Neural cell (in vitro differentiated cells): ENCODE data around the gene ARHGEF10L. TPM values are rescaled to one million over a fixed set of nuclear protein-coding genes. Genes with fewer than 3 reads are reported as not detected.
A peak's percentile ranks its signal among the peaks of the same experiment; 100 is the strongest.

Source experiments
- H2AFZ ChIP-seq: fragments of 200-600, 300-800 bp; sonication (generic), shearing (Covaris generic); 2 replicates; pipeline ENCODE4 v1.6.0; 2014; ENCODE audit warnings: low read depth, mild to moderate bottlenecking, antibody characterized with exemption, low read length, moderate library complexity
- H3F3A ChIP-seq: fragments of 200-600 bp; shearing (Covaris generic); 2 replicates; pipeline ENCODE4 v1.6.1; 2016; ENCODE audit warnings: mild to moderate bottlenecking, moderate library complexity, mixed read lengths, antibody characterized with exemption, low read length; ENCODE audit not compliant: insufficient read depth, poor library complexity, severe bottlenecking
- H3K27ac ChIP-seq: fragments of 200-600, 300-800 bp; sonication (generic), shearing (Covaris generic); 2 replicates; pipeline ENCODE4 v1.5.1; 2014; ENCODE audit warnings: mild to moderate bottlenecking, low read length, moderate library complexity
- H3K27me3 ChIP-seq: fragments of 300-800, 200-600 bp; sonication (generic), shearing (Covaris generic); 2 replicates; pipeline ENCODE4 v1.6.0; 2014; ENCODE audit warnings: mild to moderate bottlenecking, low read depth, low read length, moderate library complexity; ENCODE audit not compliant: insufficient read depth
- H3K36me3 ChIP-seq: fragments of 300-800, 200-600 bp; sonication (generic), shearing (Covaris generic); 2 replicates; pipeline ENCODE4 v1.5.1; 2014; ENCODE audit warnings: mild to moderate bottlenecking, antibody characterized with exemption, low read length, moderate library complexity; ENCODE audit not compliant: insufficient read depth
- H3K4me2 ChIP-seq: fragments of 300-800, 200-600 bp; sonication (generic), shearing (Covaris generic); 2 replicates; pipeline ENCODE4 v1.6.0; 2014; ENCODE audit warnings: mild to moderate bottlenecking, low read length
- H3K4me3 ChIP-seq: fragments of 300-800, 200-600 bp; sonication (generic), shearing (Covaris generic); 2 replicates; pipeline ENCODE4 v1.5.1; 2014; ENCODE audit warnings: mild to moderate bottlenecking, low read length, moderate library complexity
- H3K79me2 ChIP-seq: fragments of 200-600 bp; shearing (Covaris generic); replicated peaks from 2 replicates; pipeline ENCODE4 v1.6.0; 2014; ENCODE audit warnings: mild to moderate bottlenecking, low read length, moderate library complexity; ENCODE audit not compliant: insufficient read depth
- H3K9ac ChIP-seq: fragments of 300-800, 200-600 bp; sonication (generic), shearing (Covaris generic); 2 replicates; pipeline ENCODE4 v1.6.1; 2016; ENCODE audit warnings: mild to moderate bottlenecking, low read length, mixed read lengths
- H3K9me2 ChIP-seq: fragments of 200-600 bp; shearing (Covaris generic); 2 replicates; pipeline ENCODE4 v1.6.1; 2016; ENCODE audit warnings: mild to moderate bottlenecking, low read length, mixed read lengths; ENCODE audit not compliant: insufficient read depth
- H3K9me3 ChIP-seq: fragments of 200-600, 300-800 bp; sonication (generic), shearing (Covaris generic); 2 replicates; pipeline ENCODE4 v1.6.1; 2016; ENCODE audit warnings: mild to moderate bottlenecking, mixed run types, low read length, moderate library complexity, mixed read lengths
- H4K20me1 ChIP-seq: fragments of 200-600 bp; shearing (Covaris generic); 2 replicates; pipeline ENCODE4 v1.6.1; 2016; ENCODE audit warnings: mild to moderate bottlenecking, mixed run types; ENCODE audit not compliant: insufficient read depth
- EP300 ChIP-seq: fragments of 450-650 bp; conservative IDR thresholded peaks from 2 replicates; pipeline ENCODE4 v1.6.1; 2014; ENCODE audit warnings: antibody characterized with exemption, mild to moderate bottlenecking, moderate library complexity; ENCODE audit not compliant: poor library complexity, severe bottlenecking
- EZH2 ChIP-seq: fragments of 200-600, 300-800 bp; shearing (Covaris generic), sonication (generic); IDR thresholded peaks from 2 replicates; pipeline ENCODE4 v1.6.1; 2014; ENCODE audit warnings: antibody characterized with exemption, low read length, borderline replicate concordance, mild to moderate bottlenecking; ENCODE audit not compliant: insufficient read depth, poor library complexity, severe bottlenecking
- MXI1 ChIP-seq: fragments of 450-650 bp; conservative IDR thresholded peaks from 2 replicates; pipeline ENCODE4 v1.6.1; 2014; ENCODE audit warnings: antibody characterized with exemption, mild to moderate bottlenecking; ENCODE audit not compliant: poor library complexity, severe bottlenecking
- POLR2AphosphoS5 ChIP-seq: IDR thresholded peaks from 2 replicates; pipeline ENCODE4 v1.6.1; 2012
- RAD21 ChIP-seq: fragments of 450-650 bp; conservative IDR thresholded peaks from 2 replicates; pipeline ENCODE4 v1.6.1; 2014; ENCODE audit warnings: antibody characterized with exemption, mild to moderate bottlenecking, moderate library complexity
- SMC3 ChIP-seq: fragments of 450-650 bp; conservative IDR thresholded peaks from 2 replicates; pipeline ENCODE4 v1.6.1; 2014; ENCODE audit warnings: antibody characterized with exemption, mild to moderate bottlenecking, moderate library complexity; ENCODE audit not compliant: poor library complexity
- TAF1 ChIP-seq: IDR thresholded peaks from 2 replicates; pipeline ENCODE4 v1.6.1; 2012; ENCODE audit warnings: low read depth
- polyA plus RNA-seq: library from polyadenylated mRNA; depleted of rRNA; stranded (reverse); fragments of >200 nt; gene quantifications from 2 replicates; pipeline ENCODE4 v1.2.3, GENCODE V29; 2014
- TF ChIP-seq, protein P1 (sequence below): fragments of 450-650 bp; IDR thresholded peaks from 2 replicates; pipeline ENCODE4 v1.5.1; 2014; ENCODE audit warnings: antibody characterized with exemption, mild to moderate bottlenecking, moderate library complexity; ENCODE audit not compliant: poor library complexity, severe bottlenecking
- TF ChIP-seq, protein P2 (sequence below): IDR thresholded peaks from 2 replicates; pipeline ENCODE4 v1.6.1; 2012; ENCODE audit warnings: borderline replicate concordance

Gene ARHGEF10L
- polyA plus RNA-seq, 1 donor from 2014 or later = 123 TPM

DNA sequence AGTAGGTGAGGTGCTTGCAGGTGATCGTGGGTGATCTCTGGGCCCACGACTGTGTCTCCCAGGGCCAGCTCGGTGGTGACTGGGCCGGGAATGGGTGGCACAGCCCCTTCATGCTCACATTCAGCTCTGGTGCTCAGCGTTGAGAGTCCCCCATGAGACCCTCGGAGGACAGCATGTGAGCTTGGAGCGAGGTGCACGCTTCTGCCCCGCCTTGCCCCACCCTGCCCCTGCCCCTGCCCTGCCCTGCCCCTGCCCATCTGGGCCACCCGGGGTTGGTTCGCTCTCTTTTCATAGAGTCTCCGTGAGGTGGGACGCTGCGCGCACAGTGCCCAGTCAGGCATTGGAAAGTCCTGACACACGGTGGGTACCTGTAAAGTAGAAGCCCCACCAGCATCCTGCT, 140.4 kb downstream of the ARHGEF10L start:
- TF ChIP-seq EZH2 (no peak), RAD21 (no peak), EP300 (no peak), SMC3 (no peak), POLR2AphosphoS5 (no peak), MXI1 (no peak)
- TF ChIP-seq, protein P1, sequence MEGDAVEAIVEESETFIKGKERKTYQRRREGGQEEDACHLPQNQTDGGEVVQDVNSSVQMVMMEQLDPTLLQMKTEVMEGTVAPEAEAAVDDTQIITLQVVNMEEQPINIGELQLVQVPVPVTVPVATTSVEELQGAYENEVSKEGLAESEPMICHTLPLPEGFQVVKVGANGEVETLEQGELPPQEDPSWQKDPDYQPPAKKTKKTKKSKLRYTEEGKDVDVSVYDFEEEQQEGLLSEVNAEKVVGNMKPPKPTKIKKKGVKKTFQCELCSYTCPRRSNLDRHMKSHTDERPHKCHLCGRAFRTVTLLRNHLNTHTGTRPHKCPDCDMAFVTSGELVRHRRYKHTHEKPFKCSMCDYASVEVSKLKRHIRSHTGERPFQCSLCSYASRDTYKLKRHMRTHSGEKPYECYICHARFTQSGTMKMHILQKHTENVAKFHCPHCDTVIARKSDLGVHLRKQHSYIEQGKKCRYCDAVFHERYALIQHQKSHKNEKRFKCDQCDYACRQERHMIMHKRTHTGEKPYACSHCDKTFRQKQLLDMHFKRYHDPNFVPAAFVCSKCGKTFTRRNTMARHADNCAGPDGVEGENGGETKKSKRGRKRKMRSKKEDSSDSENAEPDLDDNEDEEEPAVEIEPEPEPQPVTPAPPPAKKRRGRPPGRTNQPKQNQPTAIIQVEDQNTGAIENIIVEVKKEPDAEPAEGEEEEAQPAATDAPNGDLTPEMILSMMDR = no peak
- H3K9me3 ChIP-seq = no peaks in the 10 kb centered on the region
- H3K27me3 ChIP-seq = no peaks in the 10 kb centered on the region
- H3K9me2 ChIP-seq = no peaks in the 10 kb centered on the region
- no peak overlapping the region for H3K4me3 ChIP-seq
- H3K79me2 ChIP-seq = no peaks in the 10 kb centered on the region
- no peaks in the 10 kb centered on the region for H3K36me3 ChIP-seq
- H3F3A ChIP-seq = no peaks in the 10 kb centered on the region
- H2AFZ ChIP-seq = no peak overlapping the region
- no peak overlapping the region for H3K4me2 ChIP-seq
- no peaks in the 10 kb centered on the region for H4K20me1 ChIP-seq
- no peak overlapping the region for H3K9ac ChIP-seq
- H3K27ac ChIP-seq = no peak overlapping the region

DNA sequence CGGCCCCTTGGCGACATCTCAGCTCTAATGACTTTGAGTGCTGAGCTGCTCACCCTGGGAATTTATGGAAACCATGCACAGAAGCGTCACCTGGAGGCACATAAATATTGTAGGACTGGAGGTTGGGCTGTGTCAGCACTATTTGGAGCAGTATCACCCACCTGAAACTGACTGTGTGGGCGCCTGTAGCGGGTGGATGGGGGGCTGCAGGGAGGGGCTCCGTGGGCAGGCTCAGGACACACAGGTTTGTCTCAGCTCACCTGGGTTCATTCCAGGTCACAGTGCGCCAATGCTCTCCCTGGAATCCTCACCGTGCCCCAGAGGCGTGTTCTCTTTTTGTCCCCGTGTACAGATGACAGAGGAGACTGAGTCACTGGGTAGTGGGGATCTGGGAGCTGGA, 140.8 kb downstream of the ARHGEF10L start:
- TF ChIP-seq RAD21 (no peak), POLR2AphosphoS5 (no peak), EZH2 (no peak)
- Histone ChIP-seq H3K79me2 (no peaks in the 10 kb centered on the region), H2AFZ (no peak overlapping the region), H3K9me2 (no peaks in the 10 kb centered on the region), H3K4me3 (no peak overlapping the region), H3K9me3 (no peaks in the 10 kb centered on the region), H3K36me3 (no peaks in the 10 kb centered on the region), H3K27ac (no peak overlapping the region), H3K9ac (no peak overlapping the region), H3F3A (no peaks in the 10 kb centered on the region), H4K20me1 (no peaks in the 10 kb centered on the region), H3K27me3 (no peaks in the 10 kb centered on the region), H3K4me2 (no peak overlapping the region)

DNA sequence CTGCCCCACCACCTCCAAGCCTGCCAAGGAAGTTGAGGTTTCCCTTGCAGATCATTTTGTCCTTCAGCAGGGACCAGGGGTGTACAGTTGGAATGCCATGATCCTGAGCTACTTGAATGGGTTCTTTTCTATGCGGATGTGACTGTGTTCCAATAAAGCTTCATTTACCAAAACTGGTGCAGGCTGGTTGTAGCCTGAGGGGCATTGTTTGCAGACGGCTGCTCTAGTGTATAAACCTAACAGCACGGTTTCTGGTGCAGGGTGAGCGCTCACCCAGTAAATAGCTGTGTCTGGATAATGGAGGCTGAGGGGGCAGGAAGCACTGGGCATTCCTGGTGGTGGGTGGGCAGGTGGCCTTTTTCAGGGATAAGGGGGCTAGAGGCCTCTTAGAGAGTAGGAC, 142.9 kb downstream of the ARHGEF10L start:
- H3K9me3 ChIP-seq = no peaks in the 10 kb centered on the region
- H3K9me2 ChIP-seq = no peaks in the 10 kb centered on the region
- H4K20me1 ChIP-seq = no peaks in the 10 kb centered on the region
- H2AFZ ChIP-seq = no peak overlapping the region
- no peaks in the 10 kb centered on the region for H3F3A ChIP-seq
- no peak overlapping the region for H3K4me3 ChIP-seq
- no peaks in the 10 kb centered on the region for H3K36me3 ChIP-seq
- H3K9ac ChIP-seq = peak overlapping the region; percentile 26
- no peak overlapping the region for H3K4me2 ChIP-seq
- H3K27ac ChIP-seq = no peak overlapping the region
- TF ChIP-seq RAD21 (no peak), SMC3 (no peak)
- no peaks in the 10 kb centered on the region for H3K27me3 ChIP-seq
- no peaks in the 10 kb centered on the region for H3K79me2 ChIP-seq

DNA sequence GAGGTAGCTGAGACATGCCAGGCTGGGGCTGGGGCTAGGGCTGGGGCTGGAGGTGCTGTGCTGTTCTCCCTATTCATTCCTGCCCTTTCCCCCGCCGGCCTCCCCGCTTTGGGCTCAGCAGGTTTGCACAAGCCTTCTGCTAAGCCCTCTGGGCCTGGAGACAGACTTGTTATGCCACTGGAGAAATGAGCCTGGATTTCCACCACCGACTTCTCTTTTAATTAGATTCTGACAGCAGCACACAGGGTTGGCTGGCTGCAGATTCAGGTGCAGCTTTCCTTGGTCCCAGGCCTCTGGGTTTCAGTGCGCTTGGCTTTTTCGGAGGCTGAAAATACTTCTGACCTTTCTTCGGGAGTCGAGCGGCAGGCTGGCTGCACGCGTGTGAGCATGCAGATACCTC, 144.1 kb downstream of the ARHGEF10L start:
- no peak overlapping the region for H3K4me3 ChIP-seq
- H3K9me3 ChIP-seq = no peaks in the 10 kb centered on the region
- no peak overlapping the region for H3K9ac ChIP-seq
- no peaks in the 10 kb centered on the region for H3K27me3 ChIP-seq
- H3K4me2 ChIP-seq = no peak overlapping the region
- H3K9me2 ChIP-seq = no peaks in the 10 kb centered on the region
- H4K20me1 ChIP-seq = no peaks in the 10 kb centered on the region
- no peak overlapping the region for H2AFZ ChIP-seq
- no peaks in the 10 kb centered on the region for H3K79me2 ChIP-seq
- H3K36me3 ChIP-seq = no peaks in the 10 kb centered on the region
- no peaks in the 10 kb centered on the region for H3F3A ChIP-seq
- no peak for TF ChIP-seq EP300
- no peak for TF ChIP-seq MXI1
- TF ChIP-seq EZH2 = no peak
- TF ChIP-seq POLR2AphosphoS5 = no peak
- no peak for TF ChIP-seq TAF1
- TF ChIP-seq, protein P1 = no peak
- TF ChIP-seq, protein P2, sequence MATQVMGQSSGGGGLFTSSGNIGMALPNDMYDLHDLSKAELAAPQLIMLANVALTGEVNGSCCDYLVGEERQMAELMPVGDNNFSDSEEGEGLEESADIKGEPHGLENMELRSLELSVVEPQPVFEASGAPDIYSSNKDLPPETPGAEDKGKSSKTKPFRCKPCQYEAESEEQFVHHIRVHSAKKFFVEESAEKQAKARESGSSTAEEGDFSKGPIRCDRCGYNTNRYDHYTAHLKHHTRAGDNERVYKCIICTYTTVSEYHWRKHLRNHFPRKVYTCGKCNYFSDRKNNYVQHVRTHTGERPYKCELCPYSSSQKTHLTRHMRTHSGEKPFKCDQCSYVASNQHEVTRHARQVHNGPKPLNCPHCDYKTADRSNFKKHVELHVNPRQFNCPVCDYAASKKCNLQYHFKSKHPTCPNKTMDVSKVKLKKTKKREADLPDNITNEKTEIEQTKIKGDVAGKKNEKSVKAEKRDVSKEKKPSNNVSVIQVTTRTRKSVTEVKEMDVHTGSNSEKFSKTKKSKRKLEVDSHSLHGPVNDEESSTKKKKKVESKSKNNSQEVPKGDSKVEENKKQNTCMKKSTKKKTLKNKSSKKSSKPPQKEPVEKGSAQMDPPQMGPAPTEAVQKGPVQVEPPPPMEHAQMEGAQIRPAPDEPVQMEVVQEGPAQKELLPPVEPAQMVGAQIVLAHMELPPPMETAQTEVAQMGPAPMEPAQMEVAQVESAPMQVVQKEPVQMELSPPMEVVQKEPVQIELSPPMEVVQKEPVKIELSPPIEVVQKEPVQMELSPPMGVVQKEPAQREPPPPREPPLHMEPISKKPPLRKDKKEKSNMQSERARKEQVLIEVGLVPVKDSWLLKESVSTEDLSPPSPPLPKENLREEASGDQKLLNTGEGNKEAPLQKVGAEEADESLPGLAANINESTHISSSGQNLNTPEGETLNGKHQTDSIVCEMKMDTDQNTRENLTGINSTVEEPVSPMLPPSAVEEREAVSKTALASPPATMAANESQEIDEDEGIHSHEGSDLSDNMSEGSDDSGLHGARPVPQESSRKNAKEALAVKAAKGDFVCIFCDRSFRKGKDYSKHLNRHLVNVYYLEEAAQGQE = no peak
- no peak for TF ChIP-seq RAD21
- no peak for TF ChIP-seq SMC3
- H3K27ac ChIP-seq = no peak overlapping the region
